ENCODE measurements around the gene PIM2. TPM values are rescaled to one million over a fixed set of nuclear protein-coding genes. Genes with fewer than 3 reads are reported as not detected.
A peak's percentile ranks its signal among the peaks of the same experiment; 100 is the strongest.

The PIM2 gene
- total RNA-seq, 2 experiments from 2014 or later: 51.3 to 53.6 TPM

GRCh38 chrX:48904180-48904579 is 14.6 kb downstream of the PIM2 start:
- no peak overlapping the region for H3K4me3 Mint-ChIP-seq
- CTCF ChIA-PET: interaction anchor here (1.0 kb wide), 1 partner anchor 13 kb away, joined by 4 read pairs; no protein-coding TSS in a partner anchor
- H3K9me3 Mint-ChIP-seq (ENCODE audit: insufficient read depth): no peaks in the 10 kb centered on the region
- peaks cover 27% of the 10 kb centered on the region for H3K36me3 Mint-ChIP-seq (ENCODE audit: low read depth)
- no peak for ATAC-seq
- peak overlapping the region; percentile 20 for H3K27ac Mint-ChIP-seq
- H3K4me1 Mint-ChIP-seq (ENCODE audit: low read depth): peaks cover 2% of the 10 kb centered on the region
- no peak for DNase-seq
- POLR2A ChIA-PET: interaction anchor here (1.8 kb wide), 1 partner anchor 8 kb away, joined by 11 read pairs; the partner anchor contains the start of gene SLC35A2
- H3K27me3 Mint-ChIP-seq (ENCODE audit: low read depth): no peaks in the 10 kb centered on the region

GRCh38 chrX:48903290-48903689 is 15.5 kb downstream of the PIM2 start:
- Mint-ChIP-seq H3K9me3 (ENCODE audit: insufficient read depth) (no peaks in the 10 kb centered on the region), H3K27me3 (ENCODE audit: low read depth) (no peaks in the 10 kb centered on the region), H3K4me1 (ENCODE audit: low read depth) (peaks cover 3% of the 10 kb centered on the region), H3K4me3 (no peak overlapping the region), H3K36me3 (ENCODE audit: low read depth) (peaks cover 26% of the 10 kb centered on the region), H3K27ac (no peak overlapping the region)
- ATAC-seq (no peak), DNase-seq (no peak)
- POLR2A ChIA-PET: interaction anchor here (1.8 kb wide), 1 partner anchor 9 kb away, joined by 11 read pairs; the partner anchor contains the start of gene SLC35A2
- CTCF ChIA-PET: no interaction called here

GRCh38 chrX:48902776-48903175 is 16.0 kb downstream of the PIM2 start:
- POLR2A ChIA-PET: interaction anchor here (1.8 kb wide), 1 partner anchor 9 kb away, joined by 11 read pairs; the partner anchor contains the start of gene SLC35A2
- H3K27me3 Mint-ChIP-seq (ENCODE audit: low read depth): no peaks in the 10 kb centered on the region
- H3K36me3 Mint-ChIP-seq (ENCODE audit: low read depth): peaks cover 28% of the 10 kb centered on the region
- H3K9me3 Mint-ChIP-seq (ENCODE audit: insufficient read depth): no peaks in the 10 kb centered on the region
- no peak overlapping the region for H3K4me3 Mint-ChIP-seq
- CTCF ChIA-PET: no interaction called here
- peaks cover 3% of the 10 kb centered on the region for H3K4me1 Mint-ChIP-seq (ENCODE audit: low read depth)
- ATAC-seq (no peak), DNase-seq (no peak)
- H3K27ac Mint-ChIP-seq: no peak overlapping the region

GRCh38 chrX:48902135-48902534 is 16.7 kb downstream of the PIM2 start:
- Mint-ChIP-seq H3K4me3 (no peak overlapping the region), H3K4me1 (ENCODE audit: low read depth) (peaks cover 3% of the 10 kb centered on the region), H3K36me3 (ENCODE audit: low read depth) (peaks cover 28% of the 10 kb centered on the region), H3K9me3 (ENCODE audit: insufficient read depth) (no peaks in the 10 kb centered on the region), H3K27ac (no peak overlapping the region), H3K27me3 (ENCODE audit: low read depth) (no peaks in the 10 kb centered on the region)
- ATAC-seq (no peak), DNase-seq (no peak)
- ChIA-PET POLR2A (no interaction called here), CTCF (no interaction called here)

- ATAC-seq (no peak), DNase-seq (no peak)
- H3K27me3 Mint-ChIP-seq (ENCODE audit: low read depth): no peaks in the 10 kb centered on the region
- ChIA-PET CTCF (no interaction called here), POLR2A (interaction anchor here (0.6 kb wide), 2 partner anchors 15 to 101 kb away, joined by 3 read pairs; partner anchors contain the start of gene GRIPAP1)
- no peak overlapping the region for H3K27ac Mint-ChIP-seq
- H3K4me1 Mint-ChIP-seq (ENCODE audit: low read depth): peaks cover 11% of the 10 kb centered on the region
- H3K4me3 Mint-ChIP-seq: no peak overlapping the region
- peaks cover 28% of the 10 kb centered on the region for H3K36me3 Mint-ChIP-seq (ENCODE audit: low read depth)
- H3K9me3 Mint-ChIP-seq (ENCODE audit: insufficient read depth): no peaks in the 10 kb centered on the region
These were observed 17.8 kb downstream of the PIM2 start for GRCh38 chrX:48901069-48901468.

- CTCF ChIA-PET: interaction anchor here (2.4 kb wide), 1 partner anchor 251 kb away, joined by 8 read pairs; no protein-coding TSS in a partner anchor
- H3K36me3 Mint-ChIP-seq (ENCODE audit: low read depth): peaks cover 34% of the 10 kb centered on the region
- H3K4me3 Mint-ChIP-seq: peak overlapping the region; percentile 80
- no peaks in the 10 kb centered on the region for H3K27me3 Mint-ChIP-seq (ENCODE audit: low read depth)
- peaks cover 17% of the 10 kb centered on the region for H3K4me1 Mint-ChIP-seq (ENCODE audit: low read depth)
- POLR2A ChIA-PET: interaction anchor here (2.6 kb wide), 1 partner anchor 39 kb away, joined by 14 read pairs; no protein-coding TSS in a partner anchor
- H3K27ac Mint-ChIP-seq: no peak overlapping the region
- DNase-seq (no peak), ATAC-seq (no peak)
- no peaks in the 10 kb centered on the region for H3K9me3 Mint-ChIP-seq (ENCODE audit: insufficient read depth)
These were observed 19.8 kb downstream of the PIM2 start for GRCh38 chrX:48899078-48899410.

GRCh38 chrX:48897625-48898306 is 21.1 kb downstream of the PIM2 start, which contains the start of the genes PQBP1 and TIMM17B:
PQBP1 (plus strand) TSS chrX:48897930; CDS start chrX:48898510, 580 bp downstream.
TIMM17B (minus strand) TSS chrX:48897768; CDS start chrX:48897749, 19 bp downstream.
- CTCF ChIA-PET: interaction anchor here (0.7 to 2.4 kb wide), 9 partner anchors 18 to 295 kb away, joined by 3 to 8 read pairs (median 3); no protein-coding TSS in a partner anchor
- H3K9me3 Mint-ChIP-seq (ENCODE audit: insufficient read depth): no peaks in the 10 kb centered on the region
- H3K27ac Mint-ChIP-seq: peak within 1 kb of the TSS; percentile 99
- ATAC-seq (peak; percentile 95), DNase-seq (peak; percentile 92)
- peak within 1 kb of the TSS; percentile 80 for H3K4me3 Mint-ChIP-seq
- peaks cover 27% of the 10 kb centered on the region for H3K36me3 Mint-ChIP-seq (ENCODE audit: low read depth)
- H3K27me3 Mint-ChIP-seq (ENCODE audit: low read depth): no peaks in the 10 kb centered on the region
- POLR2A ChIA-PET: interaction anchor here (0.6 to 2.6 kb wide), 10 partner anchors 9 to 271 kb away, joined by 3 to 14 read pairs (median 4); partner anchors contain the start of genes SLC35A2 and WAS
- H3K4me1 Mint-ChIP-seq (ENCODE audit: low read depth): peaks cover 17% of the 10 kb centered on the region

GRCh38 chrX:48897157-48897624 is 21.6 kb downstream of the PIM2 start:
- H3K27me3 Mint-ChIP-seq (ENCODE audit: low read depth): no peaks in the 10 kb centered on the region
- peaks cover 20% of the 10 kb centered on the region for H3K4me1 Mint-ChIP-seq (ENCODE audit: low read depth)
- H3K4me3 Mint-ChIP-seq: peak overlapping the region; percentile 80
- H3K9me3 Mint-ChIP-seq (ENCODE audit: insufficient read depth): no peaks in the 10 kb centered on the region
- peak; percentile 65 for DNase-seq
- ChIA-PET POLR2A (interaction anchor here (1.0 to 2.6 kb wide), 8 partner anchors 10 to 225 kb away, joined by 3 to 14 read pairs (median 6); partner anchors contain the start of gene SLC35A2), CTCF (interaction anchor here (1.0 to 2.4 kb wide), 7 partner anchors 43 to 296 kb away, joined by 3 to 8 read pairs (median 3); no protein-coding TSS in a partner anchor)
- peaks cover 24% of the 10 kb centered on the region for H3K36me3 Mint-ChIP-seq (ENCODE audit: low read depth)
- ATAC-seq: peak; percentile 19
- peak overlapping the region; percentile 99 for H3K27ac Mint-ChIP-seq

- ATAC-seq: no peak
- ChIA-PET CTCF (interaction anchor here (2.4 kb wide), 1 partner anchor 248 kb away, joined by 8 read pairs; no protein-coding TSS in a partner anchor), POLR2A (interaction anchor here (2.6 kb wide), 1 partner anchor 41 kb away, joined by 14 read pairs; no protein-coding TSS in a partner anchor)
- peaks cover 26% of the 10 kb centered on the region for H3K4me1 Mint-ChIP-seq (ENCODE audit: low read depth)
- H3K9me3 Mint-ChIP-seq (ENCODE audit: insufficient read depth): no peaks in the 10 kb centered on the region
- DNase-seq: no peak
- peak overlapping the region; percentile 80 for H3K4me3 Mint-ChIP-seq
- H3K27me3 Mint-ChIP-seq (ENCODE audit: low read depth): no peaks in the 10 kb centered on the region
- peaks cover 20% of the 10 kb centered on the region for H3K36me3 Mint-ChIP-seq (ENCODE audit: low read depth)
- H3K27ac Mint-ChIP-seq: peak overlapping the region; percentile 99
These were observed 22.2 kb downstream of the PIM2 start for GRCh38 chrX:48896611-48897011.

- ChIA-PET CTCF (no interaction called here), POLR2A (no interaction called here)
- Mint-ChIP-seq H3K27me3 (ENCODE audit: low read depth) (no peaks in the 10 kb centered on the region), H3K36me3 (ENCODE audit: low read depth) (peaks cover 17% of the 10 kb centered on the region), H3K27ac (no peak overlapping the region), H3K9me3 (ENCODE audit: insufficient read depth) (no peaks in the 10 kb centered on the region), H3K4me3 (no peak overlapping the region), H3K4me1 (ENCODE audit: low read depth) (peaks cover 34% of the 10 kb centered on the region)
- ATAC-seq (no peak), DNase-seq (no peak)
These were observed 23.9 kb downstream of the PIM2 start for GRCh38 chrX:48894891-48895290.

GRCh38 chrX:48893556-48894348 is 25.1 kb downstream of the PIM2 start:
- DNase-seq: no peak
- no peaks in the 10 kb centered on the region for H3K9me3 Mint-ChIP-seq (ENCODE audit: insufficient read depth)
- ChIA-PET POLR2A (interaction anchor here (0.9 kb wide), 1 partner anchor 44 kb away, joined by 4 read pairs; no protein-coding TSS in a partner anchor), CTCF (interaction anchor here (0.9 kb wide), 1 partner anchor 245 kb away, joined by 3 read pairs; no protein-coding TSS in a partner anchor)
- peaks cover 14% of the 10 kb centered on the region for H3K36me3 Mint-ChIP-seq (ENCODE audit: low read depth)
- no peak overlapping the region for H3K27ac Mint-ChIP-seq
- no peak overlapping the region for H3K4me3 Mint-ChIP-seq
- no peaks in the 10 kb centered on the region for H3K27me3 Mint-ChIP-seq (ENCODE audit: low read depth)
- H3K4me1 Mint-ChIP-seq (ENCODE audit: low read depth): peaks cover 32% of the 10 kb centered on the region
- ATAC-seq: no peak

Measured in activated CD8-positive, alpha-beta T cell treated with anti-CD3 and anti-CD28 coated beads, Interleukin-2, amount 10 ng/mL, durations not matched to agents 7 days and 5 days (primary cell).